Measurements from ENCODE around the gene RALGAPA2.
A peak's percentile ranks its signal among the peaks of the same experiment; 100 is the strongest.

Gene RALGAPA2

GRCh38 chr20:20491110-20491783 lies 221.2 kb downstream of the RALGAPA2 start:
- DNase-seq (ENCODE audit: low read depth): no peak
- TF ChIP-seq CTCF (IDR thresholded peaks at IDR 0.05; ENCODE audit: insufficient read depth, low read depth, low read length, missing control alignments): no peak
- no peak overlapping the region for H3K4me3 ChIP-seq (ENCODE audit: low read depth, low read length)

- TF ChIP-seq CTCF (IDR thresholded peaks at IDR 0.05; ENCODE audit: insufficient read depth, low read depth, low read length, missing control alignments): no peak
- no peak for DNase-seq (ENCODE audit: low read depth)
These were observed 221.8 kb downstream of the RALGAPA2 start for GRCh38 chr20:20490673-20491072.

GRCh38 chr20:20489648-20490341 lies 222.6 kb downstream of the RALGAPA2 start:
- DNase-seq (ENCODE audit: low read depth): peak; percentile 33
- H3K4me3 ChIP-seq (ENCODE audit: low read depth, low read length): 0 out of 2 replicates have a peak overlapping the region, but pooled peaks have one; percentile 7
- no peak for TF ChIP-seq CTCF (IDR thresholded peaks at IDR 0.05; ENCODE audit: insufficient read depth, low read depth, low read length, missing control alignments)

More at GRCh38 chr20:20490673-20491072, 221.8 kb downstream of the RALGAPA2 start:
- H3K4me3 ChIP-seq (ENCODE audit: low read depth, low read length): no peak overlapping the region

- no peak overlapping the region for H3K4me3 ChIP-seq (ENCODE audit: low read depth, low read length)
- no peak for TF ChIP-seq CTCF (IDR thresholded peaks at IDR 0.05; ENCODE audit: insufficient read depth, low read depth, low read length, missing control alignments)
- peak; percentile 73 for DNase-seq (ENCODE audit: low read depth)
These were observed 223.4 kb downstream of the RALGAPA2 start for GRCh38 chr20:20489054-20489453.

- no peak for DNase-seq (ENCODE audit: low read depth)
- no peak for TF ChIP-seq CTCF (IDR thresholded peaks at IDR 0.05; ENCODE audit: insufficient read depth, low read depth, low read length, missing control alignments)
- H3K4me3 ChIP-seq (ENCODE audit: low read depth, low read length): no peak overlapping the region
These were observed 224.1 kb downstream of the RALGAPA2 start for GRCh38 chr20:20488388-20488787.

DNA sequence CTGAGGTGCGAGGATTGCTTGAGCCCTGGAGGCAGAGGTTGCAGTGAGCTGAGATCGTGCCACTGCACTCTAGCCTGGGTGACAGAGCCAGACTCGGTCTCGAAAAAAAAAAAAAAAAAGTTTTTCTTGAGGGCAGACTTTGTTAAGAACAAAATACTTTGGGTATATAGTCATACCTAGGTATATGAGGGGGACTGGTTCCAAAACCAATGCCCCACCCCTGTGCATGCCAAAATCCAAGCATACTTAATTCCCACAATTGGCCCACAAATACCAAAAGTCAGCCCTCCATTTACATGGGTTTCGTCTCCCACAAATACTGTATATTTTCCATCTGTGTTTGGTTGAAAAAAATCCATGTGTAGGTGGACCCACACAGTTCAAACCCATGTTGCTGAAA lies 224.6 kb downstream of the RALGAPA2 start:
- DNase-seq (ENCODE audit: low read depth): no peak

More for the DNA sequence above, 224.6 kb downstream of the RALGAPA2 start:
- H3K4me3 ChIP-seq (ENCODE audit: low read depth, low read length): no peak overlapping the region
- no peak for TF ChIP-seq CTCF (IDR thresholded peaks at IDR 0.05; ENCODE audit: insufficient read depth, low read depth, low read length, missing control alignments)

All from GM12865 (cell line).